ENCODE results near the gene SNX18.

SNX18 gene

DNA sequence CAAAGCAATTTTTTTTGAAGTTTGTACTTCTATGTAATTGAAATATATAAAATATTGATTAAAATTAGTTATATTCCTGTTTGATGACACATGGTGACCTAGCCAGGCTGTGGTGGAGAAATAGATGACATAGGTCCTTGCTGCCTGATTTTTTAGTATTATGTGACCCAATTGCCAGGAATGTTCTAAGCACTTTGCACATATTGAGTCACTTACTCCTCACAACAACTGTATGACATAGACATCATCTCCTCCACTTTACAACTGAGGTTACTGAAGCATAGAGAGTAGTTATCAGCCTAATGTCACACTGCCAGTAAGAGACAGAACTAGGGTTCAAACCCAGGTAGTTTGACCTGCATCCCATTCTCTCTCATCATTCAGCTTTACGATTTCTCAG is 26.2 kb upstream of the SNX18 start:
- H3K36me3 ChIP-seq: no peaks in the 10 kb centered on the region
- no peak overlapping the region for H3K9ac ChIP-seq
- H4K20me1 ChIP-seq: no peaks in the 10 kb centered on the region
- H3K4me2 ChIP-seq: no peak overlapping the region
- no peak overlapping the region for H3K4me3 ChIP-seq
- no peak for TF ChIP-seq Cebpa-rat (IDR thresholded peaks at IDR 0.05)
- H3K4me1 ChIP-seq: no peaks in the 10 kb centered on the region
- no peak overlapping the region for H3K27ac ChIP-seq
- H3K9me3 ChIP-seq: no peaks in the 10 kb centered on the region
- H3K27me3 ChIP-seq: no peaks in the 10 kb centered on the region

DNA sequence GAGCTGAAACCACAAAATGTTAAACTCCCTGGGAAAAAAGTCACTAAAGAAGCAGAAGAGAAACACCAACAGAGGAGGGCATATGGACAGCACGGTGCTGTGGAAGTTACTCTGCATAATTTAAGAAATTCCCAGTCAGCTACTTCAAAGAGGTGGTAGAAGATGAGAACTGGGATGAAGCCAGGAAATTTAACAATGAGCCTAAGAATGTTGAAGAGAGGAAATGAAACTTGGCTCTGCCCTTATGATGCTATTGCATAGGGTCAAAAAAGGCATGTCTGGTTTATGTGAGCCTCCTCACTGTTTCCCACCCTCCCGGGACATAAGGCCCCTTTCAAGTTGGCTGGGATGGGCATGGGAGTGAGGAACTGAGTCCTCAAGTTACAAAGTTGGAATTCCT is 25.4 kb upstream of the SNX18 start:
- Histone ChIP-seq H3K27me3 (no peaks in the 10 kb centered on the region), H3K4me3 (no peak overlapping the region), H3K9ac (no peak overlapping the region), H3K4me1 (no peaks in the 10 kb centered on the region), H3K36me3 (no peaks in the 10 kb centered on the region), H3K9me3 (peaks cover 2% of the 10 kb centered on the region), H4K20me1 (no peaks in the 10 kb centered on the region), H3K27ac (no peak overlapping the region), H3K4me2 (no peak overlapping the region)
- TF ChIP-seq Cebpa-rat (IDR thresholded peaks at IDR 0.05): no peak

DNA sequence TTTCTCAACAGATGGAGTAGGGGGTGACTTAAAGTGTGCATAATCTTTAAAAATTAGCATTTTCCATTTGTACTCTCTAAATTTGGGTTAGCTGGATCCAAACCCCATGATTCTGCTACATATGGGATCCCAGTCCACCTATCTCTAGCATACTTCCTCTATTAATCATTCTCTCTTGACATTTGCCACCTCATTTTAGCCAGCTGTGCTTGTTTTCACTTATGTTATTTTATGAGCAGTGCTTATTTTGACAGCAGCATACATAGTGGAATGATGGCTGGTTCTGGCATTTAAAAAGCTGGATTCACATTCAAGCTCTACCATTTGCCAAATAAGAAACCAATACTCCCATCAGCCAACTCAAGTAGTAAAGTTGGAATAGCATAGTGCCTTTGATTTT is 22.5 kb upstream of the SNX18 start:
- H3K36me3 ChIP-seq: no peaks in the 10 kb centered on the region
- no peak overlapping the region for H3K9ac ChIP-seq
- no peak overlapping the region for H3K27ac ChIP-seq
- H3K4me1 ChIP-seq: no peaks in the 10 kb centered on the region
- TF ChIP-seq Cebpa-rat (IDR thresholded peaks at IDR 0.05): no peak
- no peak overlapping the region for H3K4me3 ChIP-seq
- no peak overlapping the region for H3K4me2 ChIP-seq
- H4K20me1 ChIP-seq: no peaks in the 10 kb centered on the region
- no peaks in the 10 kb centered on the region for H3K27me3 ChIP-seq
- peaks cover 23% of the 10 kb centered on the region for H3K9me3 ChIP-seq

DNA sequence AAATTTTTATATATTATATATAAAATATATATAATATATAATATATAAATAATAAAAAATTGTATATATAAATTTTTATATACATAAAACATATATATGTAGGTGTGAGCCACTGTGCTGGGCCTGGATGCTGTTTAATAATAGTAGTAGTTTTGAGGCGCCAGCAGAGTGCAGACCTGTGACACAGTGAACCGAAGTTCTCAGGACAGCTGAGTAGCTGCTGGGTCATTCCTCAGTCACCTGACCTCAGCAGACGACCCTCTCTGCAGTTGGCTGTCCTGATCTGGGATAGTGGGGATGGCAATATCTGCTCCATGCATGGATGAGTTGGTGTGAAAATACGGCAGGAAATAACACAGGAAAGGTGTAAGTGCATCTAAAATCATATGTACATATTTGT is 3.3 kb upstream of the SNX18 start:
- no peak for TF ChIP-seq Cebpa-rat (IDR thresholded peaks at IDR 0.05)
- Histone ChIP-seq H3K36me3 (no peaks in the 10 kb centered on the region), H3K27ac (no peak overlapping the region)

DNA sequence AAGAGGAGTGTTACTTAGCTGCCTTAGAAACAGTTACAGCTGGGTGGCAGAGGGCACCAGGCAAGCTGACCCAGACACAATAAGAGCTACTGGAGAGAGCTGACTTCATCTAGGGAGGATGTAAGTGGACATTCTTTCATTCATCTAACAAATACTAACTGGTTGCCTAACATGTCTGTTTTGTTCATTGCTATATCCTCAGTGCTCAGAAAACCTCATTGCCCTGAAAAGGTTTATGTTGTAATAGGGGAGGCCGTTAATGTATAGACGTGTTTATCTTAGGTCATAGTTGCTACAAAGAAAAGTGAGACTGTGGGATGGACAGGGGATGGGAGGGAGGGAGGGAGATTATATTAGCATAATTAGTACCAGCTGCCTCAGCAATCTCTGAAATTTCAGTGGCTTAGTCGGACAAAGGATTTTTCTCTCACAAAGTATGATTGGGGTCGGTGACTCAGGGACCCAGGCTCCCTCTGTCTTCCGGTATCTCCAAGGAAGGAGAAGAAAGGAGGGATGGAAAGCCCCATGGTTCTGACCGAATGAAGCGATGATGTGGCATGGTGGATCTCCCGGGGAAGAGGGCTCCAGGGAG is 2.6 kb upstream of the SNX18 start:
- Histone ChIP-seq H3K36me3 (no peaks in the 10 kb centered on the region), H3K4me3 (no peak overlapping the region), H3K27me3 (no peaks in the 10 kb centered on the region), H3K9ac (no peak overlapping the region), H3K27ac (no peak overlapping the region), H3K4me2 (no peak overlapping the region), H3K9me3 (no peaks in the 10 kb centered on the region), H4K20me1 (peaks cover 17% of the 10 kb centered on the region; the same call in 1 of the 2 replicates), H3K4me1 (peaks cover 18% of the 10 kb centered on the region)
- no peak for TF ChIP-seq Cebpa-rat (IDR thresholded peaks at IDR 0.05)

More for the DNA sequence above, 3.3 kb upstream of the SNX18 start:
- no peak overlapping the region for H3K9ac ChIP-seq
- no peak overlapping the region for H3K4me2 ChIP-seq
- no peaks in the 10 kb centered on the region for H3K27me3 ChIP-seq
- peaks cover 11% of the 10 kb centered on the region; the same call in 1 of the 2 replicates for H4K20me1 ChIP-seq
- H3K4me1 ChIP-seq: peaks cover 11% of the 10 kb centered on the region
- no peak overlapping the region for H3K4me3 ChIP-seq
- no peaks in the 10 kb centered on the region for H3K9me3 ChIP-seq

DNA sequence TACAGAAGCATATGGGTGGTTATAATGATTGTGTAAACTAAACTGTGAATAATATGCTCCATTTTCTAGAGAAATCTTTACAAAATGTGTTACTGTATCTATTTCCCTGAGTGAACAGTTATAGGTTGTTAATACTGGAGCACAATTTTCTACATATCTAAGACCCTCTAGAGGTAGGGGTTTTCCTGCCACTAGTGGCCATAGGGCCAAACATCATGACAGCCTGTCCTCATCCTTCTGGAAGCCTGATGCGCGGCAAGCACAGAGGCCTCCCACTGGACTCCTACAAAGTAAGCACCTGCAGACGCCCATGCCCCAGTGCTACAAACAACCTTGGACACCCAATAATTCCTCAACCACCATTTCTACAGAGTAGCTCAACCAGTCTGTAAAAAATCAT is 1.9 kb upstream of the SNX18 start:
- H3K36me3 ChIP-seq: no peaks in the 10 kb centered on the region
- H3K27ac ChIP-seq: no peak overlapping the region
- no peak overlapping the region for H3K4me3 ChIP-seq
- no peaks in the 10 kb centered on the region for H3K9me3 ChIP-seq
- peaks cover 24% of the 10 kb centered on the region for H4K20me1 ChIP-seq
- peaks cover 25% of the 10 kb centered on the region for H3K4me1 ChIP-seq
- H3K9ac ChIP-seq: no peak overlapping the region
- H3K27me3 ChIP-seq: no peaks in the 10 kb centered on the region
- no peak overlapping the region for H3K4me2 ChIP-seq
- no peak for TF ChIP-seq Cebpa-rat (IDR thresholded peaks at IDR 0.05)

DNA sequence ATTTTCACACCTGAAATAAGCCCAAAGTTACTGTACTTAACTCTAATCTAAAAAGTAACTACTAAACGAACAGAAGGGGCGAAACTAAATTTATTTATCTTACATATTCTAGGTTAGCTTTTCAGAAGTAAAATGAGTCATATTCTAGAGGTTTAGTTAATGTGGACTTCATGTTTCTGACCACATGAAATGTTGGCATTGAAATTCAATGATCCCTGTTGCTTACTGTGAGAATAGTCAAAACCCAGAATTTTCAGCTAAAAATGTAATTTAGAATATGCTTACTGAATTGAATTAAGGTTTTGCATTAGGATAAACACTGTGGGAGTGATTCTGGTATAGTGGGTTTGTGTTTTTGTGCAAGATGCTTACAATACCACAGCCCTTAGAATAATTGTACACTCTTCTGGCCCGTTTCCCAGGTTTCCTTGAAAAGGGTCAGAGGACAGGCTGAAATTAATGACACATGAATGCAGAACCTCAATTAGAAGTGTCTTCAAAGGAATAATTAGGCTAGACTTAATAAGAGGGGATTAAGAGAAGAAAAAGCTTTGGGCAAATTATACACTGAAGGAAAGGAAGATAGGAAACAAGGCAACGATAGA is 1.4 kb upstream of the SNX18 start:
- Histone ChIP-seq H3K4me3 (no peak overlapping the region), H4K20me1 (peaks cover 29% of the 10 kb centered on the region), H3K4me2 (no peak overlapping the region), H3K9ac (no peak overlapping the region), H3K4me1 (peaks cover 30% of the 10 kb centered on the region), H3K9me3 (no peaks in the 10 kb centered on the region), H3K27ac (no peak overlapping the region), H3K27me3 (no peaks in the 10 kb centered on the region), H3K36me3 (no peaks in the 10 kb centered on the region)
- TF ChIP-seq Cebpa-rat (IDR thresholded peaks at IDR 0.05): no peak

DNA sequence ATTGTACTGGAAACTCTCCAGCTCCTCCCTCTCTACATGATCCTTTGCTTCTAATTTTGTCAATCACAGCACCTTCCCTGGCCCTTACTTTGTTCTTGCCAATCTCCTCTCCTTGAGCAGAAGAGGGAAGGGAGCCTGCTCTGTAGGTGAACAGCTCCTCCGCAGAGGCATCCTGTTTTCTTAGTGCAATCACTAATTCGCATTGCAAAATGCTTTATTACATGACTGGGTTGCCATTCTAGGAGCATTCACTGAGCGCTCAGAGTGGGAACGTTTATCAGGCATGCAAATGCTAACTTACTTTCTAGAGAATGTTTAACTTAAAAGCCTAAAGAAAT is 416 bp upstream of the SNX18 start:
- peak overlapping the region; percentile 43 for H3K4me2 ChIP-seq
- H3K36me3 ChIP-seq: no peaks in the 10 kb centered on the region
- peaks cover 40% of the 10 kb centered on the region for H3K4me1 ChIP-seq
- TF ChIP-seq Cebpa-rat (IDR thresholded peaks at IDR 0.05): no peak
- peaks cover 38% of the 10 kb centered on the region for H4K20me1 ChIP-seq
- H3K9me3 ChIP-seq: no peaks in the 10 kb centered on the region
- no peak overlapping the region for H3K27ac ChIP-seq
- no peak overlapping the region for H3K9ac ChIP-seq
- no peaks in the 10 kb centered on the region for H3K27me3 ChIP-seq
- peak overlapping the region; percentile 94 for H3K4me3 ChIP-seq

DNA sequence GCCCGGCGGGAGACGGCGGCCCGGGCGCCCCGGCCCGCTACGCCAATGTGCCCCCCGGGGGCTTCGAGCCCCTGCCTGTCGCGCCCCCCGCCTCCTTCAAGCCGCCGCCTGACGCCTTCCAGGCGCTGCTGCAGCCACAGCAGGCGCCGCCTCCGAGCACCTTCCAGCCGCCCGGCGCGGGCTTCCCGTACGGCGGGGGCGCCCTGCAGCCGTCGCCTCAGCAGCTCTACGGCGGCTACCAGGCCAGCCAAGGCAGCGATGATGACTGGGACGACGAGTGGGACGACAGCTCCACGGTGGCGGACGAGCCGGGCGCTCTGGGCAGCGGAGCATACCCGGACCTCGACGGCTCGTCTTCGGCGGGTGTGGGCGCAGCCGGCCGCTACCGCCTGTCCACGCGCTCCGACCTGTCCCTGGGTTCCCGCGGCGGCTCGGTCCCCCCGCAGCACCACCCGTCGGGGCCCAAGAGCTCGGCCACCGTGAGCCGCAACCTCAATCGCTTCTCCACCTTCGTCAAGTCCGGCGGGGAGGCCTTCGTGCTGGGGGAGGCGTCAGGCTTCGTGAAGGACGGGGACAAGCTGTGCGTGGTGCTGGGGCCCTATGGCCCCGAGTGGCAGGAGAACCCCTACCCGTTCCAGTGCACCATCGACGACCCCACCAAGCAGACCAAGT is 723 bp downstream of the SNX18 start:
- peak overlapping the region; percentile 87 for H3K9ac ChIP-seq
- peak overlapping the region; percentile 80 for H3K27ac ChIP-seq
- no peaks in the 10 kb centered on the region for H3K27me3 ChIP-seq
- H3K4me2 ChIP-seq: peak overlapping the region; percentile 90
- no peaks in the 10 kb centered on the region for H3K9me3 ChIP-seq
- H3K36me3 ChIP-seq: 0 out of 2 replicates have a peak, but pooled peaks cover 5% of the 10 kb centered on the region
- peaks cover 44% of the 10 kb centered on the region for H4K20me1 ChIP-seq
- H3K4me1 ChIP-seq: peaks cover 49% of the 10 kb centered on the region
- H3K4me3 ChIP-seq: peak overlapping the region; percentile 94
- no peak for TF ChIP-seq Cebpa-rat (IDR thresholded peaks at IDR 0.05)

DNA sequence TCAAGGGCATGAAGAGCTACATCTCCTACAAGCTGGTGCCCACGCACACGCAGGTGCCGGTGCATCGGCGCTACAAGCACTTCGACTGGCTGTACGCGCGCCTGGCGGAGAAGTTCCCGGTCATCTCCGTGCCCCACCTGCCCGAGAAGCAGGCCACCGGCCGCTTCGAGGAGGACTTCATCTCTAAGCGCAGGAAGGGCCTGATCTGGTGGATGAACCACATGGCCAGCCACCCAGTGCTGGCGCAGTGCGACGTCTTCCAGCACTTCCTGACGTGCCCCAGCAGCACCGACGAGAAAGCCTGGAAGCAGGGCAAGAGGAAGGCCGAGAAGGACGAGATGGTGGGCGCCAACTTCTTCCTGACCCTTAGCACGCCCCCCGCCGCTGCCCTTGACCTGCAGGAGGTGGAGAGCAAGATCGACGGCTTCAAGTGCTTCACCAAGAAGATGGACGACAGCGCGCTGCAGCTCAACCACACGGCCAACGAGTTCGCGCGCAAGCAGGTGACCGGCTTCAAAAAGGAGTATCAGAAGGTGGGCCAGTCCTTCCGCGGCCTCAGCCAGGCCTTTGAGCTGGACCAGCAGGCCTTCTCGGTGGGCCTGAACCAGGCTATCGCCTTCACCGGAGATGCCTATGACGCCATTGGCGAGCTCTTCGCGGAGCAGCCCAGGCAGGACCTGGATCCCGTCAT is 1.4 kb downstream of the SNX18 start:
- Histone ChIP-seq H3K4me3 (peak overlapping the region; percentile 94), H3K9ac (peak overlapping the region; percentile 87), H3K9me3 (no peaks in the 10 kb centered on the region), H3K36me3 (peaks cover 11% of the 10 kb centered on the region), H3K4me1 (peaks cover 54% of the 10 kb centered on the region), H3K27ac (peak overlapping the region; percentile 80), H3K4me2 (peak overlapping the region; percentile 90), H4K20me1 (peaks cover 44% of the 10 kb centered on the region), H3K27me3 (no peaks in the 10 kb centered on the region)
- TF ChIP-seq Cebpa-rat (IDR thresholded peaks at IDR 0.05): no peak

Data from BLaER1 (cell line).